Measurements from ENCODE around the gene LILRB3.
"Not testable (repeated sequence)": the region's sequence is repeated elsewhere in the genome, so short reads cannot be mapped to it uniquely, and the experiment has no call there.

The LILRB3 gene

GRCh38 chr19:54190503-54191010 lies 32.2 kb downstream of the LILRB3 start:
- DNase-seq (ENCODE audit: low read depth, low spot score) = peak; percentile 96
- peaks cover 7% of the 10 kb centered on the region for H3K36me3 ChIP-seq (ENCODE audit: control insufficient read depth, insufficient read depth, low read length)
- peak overlapping the region; percentile 74 for H3K4me3 ChIP-seq (ENCODE audit: low read length)
- no CpG with 5 or more reads among the region's 56 CpGs for WGBS (ENCODE audit: insufficient coverage, insufficient read length)
- H3K9me3 ChIP-seq (ENCODE audit: control insufficient read depth, insufficient read depth, low read length) = no peaks in the 10 kb centered on the region
- no peaks in the 10 kb centered on the region for H3K4me1 ChIP-seq (ENCODE audit: control insufficient read depth, insufficient read depth, low read length)
- H3K27me3 ChIP-seq (ENCODE audit: control insufficient read depth, insufficient read depth, low read length) = no peaks in the 10 kb centered on the region
- no peak overlapping the region for H3K27ac ChIP-seq (ENCODE audit: low read length)

- no peaks in the 10 kb centered on the region for H3K27me3 ChIP-seq (ENCODE audit: control insufficient read depth, insufficient read depth, low read length)
- peak overlapping the region; percentile 68; the same call in 1 of the 2 replicates for H3K4me3 ChIP-seq (ENCODE audit: low read length)
- H3K36me3 ChIP-seq (ENCODE audit: control insufficient read depth, insufficient read depth, low read length) = peaks cover 7% of the 10 kb centered on the region
- no peak overlapping the region for H3K27ac ChIP-seq (ENCODE audit: low read length)
- no CpG with 5 or more reads among the region's 65 CpGs for WGBS (ENCODE audit: insufficient coverage, insufficient read length)
- H3K4me1 ChIP-seq (ENCODE audit: control insufficient read depth, insufficient read depth, low read length) = no peaks in the 10 kb centered on the region
- DNase-seq (ENCODE audit: low read depth, low spot score) = peak; percentile 100
- no peaks in the 10 kb centered on the region for H3K9me3 ChIP-seq (ENCODE audit: control insufficient read depth, insufficient read depth, low read length)
These were observed 32.9 kb downstream of the LILRB3 start for GRCh38 chr19:54189735-54190502.

GRCh38 chr19:54189145-54189734 lies 33.6 kb downstream of the LILRB3 start, which contains the start of gene MBOAT7:
MBOAT7 (minus strand) TSS chr19:54189580; CDS start chr19:54188508, 1,072 bp downstream.
- Histone ChIP-seq H3K27me3 (ENCODE audit: control insufficient read depth, insufficient read depth, low read length) (no peaks in the 10 kb centered on the region), H3K9me3 (ENCODE audit: control insufficient read depth, insufficient read depth, low read length) (no peaks in the 10 kb centered on the region), H3K36me3 (ENCODE audit: control insufficient read depth, insufficient read depth, low read length) (peaks cover 7% of the 10 kb centered on the region), H3K4me3 (ENCODE audit: low read length) (peak within 1 kb of the TSS; percentile 68), H3K4me1 (ENCODE audit: control insufficient read depth, insufficient read depth, low read length) (no peaks in the 10 kb centered on the region), H3K27ac (ENCODE audit: low read length) (no peak within 1 kb of the TSS)
- WGBS (ENCODE audit: insufficient coverage, insufficient read length) = no CpG with 5 or more reads among the region's 64 CpGs
- DNase-seq (ENCODE audit: low read depth, low spot score) = no peak

GRCh38 chr19:54188215-54188871 lies 34.5 kb downstream of the LILRB3 start:
- peak overlapping the region; percentile 59; the same call in 1 of the 2 replicates for H3K4me3 ChIP-seq (ENCODE audit: low read length)
- no peak for DNase-seq (ENCODE audit: low read depth, low spot score)
- no CpG with 5 or more reads among the region's 12 CpGs for WGBS (ENCODE audit: insufficient coverage, insufficient read length)
- no peak overlapping the region for H3K27ac ChIP-seq (ENCODE audit: low read length)
- peaks cover 10% of the 10 kb centered on the region for H3K36me3 ChIP-seq (ENCODE audit: control insufficient read depth, insufficient read depth, low read length)
- no peaks in the 10 kb centered on the region for H3K9me3 ChIP-seq (ENCODE audit: control insufficient read depth, insufficient read depth, low read length)
- no peaks in the 10 kb centered on the region for H3K27me3 ChIP-seq (ENCODE audit: control insufficient read depth, insufficient read depth, low read length)
- no peaks in the 10 kb centered on the region for H3K4me1 ChIP-seq (ENCODE audit: control insufficient read depth, insufficient read depth, low read length)

GRCh38 chr19:54186934-54187381 lies 35.8 kb downstream of the LILRB3 start:
- no CpG with 5 or more reads among the region's 11 CpGs for WGBS (ENCODE audit: insufficient coverage, insufficient read length)
- H3K9me3 ChIP-seq (ENCODE audit: control insufficient read depth, insufficient read depth, low read length) = no peaks in the 10 kb centered on the region
- no peaks in the 10 kb centered on the region for H3K4me1 ChIP-seq (ENCODE audit: control insufficient read depth, insufficient read depth, low read length)
- H3K4me3 ChIP-seq (ENCODE audit: low read length) = no peak overlapping the region
- no peak overlapping the region for H3K27ac ChIP-seq (ENCODE audit: low read length)
- H3K36me3 ChIP-seq (ENCODE audit: control insufficient read depth, insufficient read depth, low read length) = peaks cover 9% of the 10 kb centered on the region; the same call in 1 of the 2 replicates
- no peak for DNase-seq (ENCODE audit: low read depth, low spot score)
- no peaks in the 10 kb centered on the region for H3K27me3 ChIP-seq (ENCODE audit: control insufficient read depth, insufficient read depth, low read length)

- Histone ChIP-seq H3K4me1 (ENCODE audit: control insufficient read depth, insufficient read depth, low read length) (no peaks in the 10 kb centered on the region), H3K27ac (ENCODE audit: low read length) (no peak overlapping the region), H3K4me3 (ENCODE audit: low read length) (no peak overlapping the region), H3K9me3 (ENCODE audit: control insufficient read depth, insufficient read depth, low read length) (no peaks in the 10 kb centered on the region), H3K36me3 (ENCODE audit: control insufficient read depth, insufficient read depth, low read length) (peaks cover 9% of the 10 kb centered on the region; the same call in 1 of the 2 replicates), H3K27me3 (ENCODE audit: control insufficient read depth, insufficient read depth, low read length) (no peaks in the 10 kb centered on the region)
- WGBS (ENCODE audit: insufficient coverage, insufficient read length) = no CpG with 5 or more reads among the region's 8 CpGs
- no peak for DNase-seq (ENCODE audit: low read depth, low spot score)
These were observed 36.5 kb downstream of the LILRB3 start for GRCh38 chr19:54186351-54186750.

GRCh38 chr19:54183431-54183830 lies 39.4 kb downstream of the LILRB3 start:
- Histone ChIP-seq H3K4me1 (ENCODE audit: control insufficient read depth, insufficient read depth, low read length) (no peaks in the 10 kb centered on the region), H3K36me3 (ENCODE audit: control insufficient read depth, insufficient read depth, low read length) (peaks cover 11% of the 10 kb centered on the region; the same call in 1 of the 2 replicates), H3K27me3 (ENCODE audit: control insufficient read depth, insufficient read depth, low read length) (no peaks in the 10 kb centered on the region), H3K4me3 (ENCODE audit: low read length) (no peak overlapping the region), H3K27ac (ENCODE audit: low read length) (no peak overlapping the region), H3K9me3 (ENCODE audit: control insufficient read depth, insufficient read depth, low read length) (no peaks in the 10 kb centered on the region)
- WGBS (ENCODE audit: insufficient coverage, insufficient read length) = no CpG with 5 or more reads among the region's 11 CpGs
- DNase-seq (ENCODE audit: low read depth, low spot score) = no peak

- peaks cover 10% of the 10 kb centered on the region; the same call in 1 of the 2 replicates for H3K36me3 ChIP-seq (ENCODE audit: control insufficient read depth, insufficient read depth, low read length)
- H3K27me3 ChIP-seq (ENCODE audit: control insufficient read depth, insufficient read depth, low read length); DNase-seq (ENCODE audit: low read depth, low spot score); H3K27ac ChIP-seq (ENCODE audit: low read length); H3K9me3 ChIP-seq (ENCODE audit: control insufficient read depth, insufficient read depth, low read length); H3K4me1 ChIP-seq (ENCODE audit: control insufficient read depth, insufficient read depth, low read length); H3K4me3 ChIP-seq (ENCODE audit: low read length): not testable (repeated sequence)
- no CpG with 5 or more reads among the region's 3 CpGs for WGBS (ENCODE audit: insufficient coverage, insufficient read length)
These were observed 40.9 kb downstream of the LILRB3 start for GRCh38 chr19:54181894-54182293.

GRCh38 chr19:54180691-54181091 lies 42.1 kb downstream of the LILRB3 start:
- peaks cover 8% of the 10 kb centered on the region; the same call in 1 of the 2 replicates for H3K36me3 ChIP-seq (ENCODE audit: control insufficient read depth, insufficient read depth, low read length)
- no CpG with 5 or more reads among the region's 37 CpGs for WGBS (ENCODE audit: insufficient coverage, insufficient read length)
- no peak overlapping the region for H3K27ac ChIP-seq (ENCODE audit: low read length)

GRCh38 chr19:54179921-54180461 lies 42.8 kb downstream of the LILRB3 start:
- DNase-seq (ENCODE audit: low read depth, low spot score) = no peak
- H3K9me3 ChIP-seq (ENCODE audit: control insufficient read depth, insufficient read depth, low read length) = no peaks in the 10 kb centered on the region
- no peak overlapping the region for H3K27ac ChIP-seq (ENCODE audit: low read length)
- no peak overlapping the region for H3K4me3 ChIP-seq (ENCODE audit: low read length)
- H3K36me3 ChIP-seq (ENCODE audit: control insufficient read depth, insufficient read depth, low read length) = peaks cover 8% of the 10 kb centered on the region; the same call in 1 of the 2 replicates
- H3K27me3 ChIP-seq (ENCODE audit: control insufficient read depth, insufficient read depth, low read length) = no peaks in the 10 kb centered on the region
- no peaks in the 10 kb centered on the region for H3K4me1 ChIP-seq (ENCODE audit: control insufficient read depth, insufficient read depth, low read length)
- no CpG with 5 or more reads among the region's 10 CpGs for WGBS (ENCODE audit: insufficient coverage, insufficient read length)

More at GRCh38 chr19:54180691-54181091, 42.1 kb downstream of the LILRB3 start:
- H3K4me3 ChIP-seq (ENCODE audit: low read length) = no peak overlapping the region
- no peaks in the 10 kb centered on the region for H3K27me3 ChIP-seq (ENCODE audit: control insufficient read depth, insufficient read depth, low read length)
- no peaks in the 10 kb centered on the region for H3K9me3 ChIP-seq (ENCODE audit: control insufficient read depth, insufficient read depth, low read length)
- DNase-seq (ENCODE audit: low read depth, low spot score) = no peak
- no peaks in the 10 kb centered on the region for H3K4me1 ChIP-seq (ENCODE audit: control insufficient read depth, insufficient read depth, low read length)
